Measurements from ENCODE around the gene SAMD7. TPM values are rescaled to one million over a fixed set of nuclear protein-coding genes. Genes with fewer than 3 reads are reported as not detected.

Gene SAMD7
- total RNA-seq, 1 donor from 2014 or later: not detected

GRCh38 chr3:169895072-169895471 lies 16.3 kb upstream of the SAMD7 start:
- TF ChIP-seq, protein P1, sequence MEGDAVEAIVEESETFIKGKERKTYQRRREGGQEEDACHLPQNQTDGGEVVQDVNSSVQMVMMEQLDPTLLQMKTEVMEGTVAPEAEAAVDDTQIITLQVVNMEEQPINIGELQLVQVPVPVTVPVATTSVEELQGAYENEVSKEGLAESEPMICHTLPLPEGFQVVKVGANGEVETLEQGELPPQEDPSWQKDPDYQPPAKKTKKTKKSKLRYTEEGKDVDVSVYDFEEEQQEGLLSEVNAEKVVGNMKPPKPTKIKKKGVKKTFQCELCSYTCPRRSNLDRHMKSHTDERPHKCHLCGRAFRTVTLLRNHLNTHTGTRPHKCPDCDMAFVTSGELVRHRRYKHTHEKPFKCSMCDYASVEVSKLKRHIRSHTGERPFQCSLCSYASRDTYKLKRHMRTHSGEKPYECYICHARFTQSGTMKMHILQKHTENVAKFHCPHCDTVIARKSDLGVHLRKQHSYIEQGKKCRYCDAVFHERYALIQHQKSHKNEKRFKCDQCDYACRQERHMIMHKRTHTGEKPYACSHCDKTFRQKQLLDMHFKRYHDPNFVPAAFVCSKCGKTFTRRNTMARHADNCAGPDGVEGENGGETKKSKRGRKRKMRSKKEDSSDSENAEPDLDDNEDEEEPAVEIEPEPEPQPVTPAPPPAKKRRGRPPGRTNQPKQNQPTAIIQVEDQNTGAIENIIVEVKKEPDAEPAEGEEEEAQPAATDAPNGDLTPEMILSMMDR (IDR thresholded peaks at IDR 0.05): no peak
- Mint-ChIP-seq H3K4me1 (ENCODE audit: low read depth) (no peaks in the 10 kb centered on the region), H3K9me3 (ENCODE audit: low read depth) (peaks cover 4% of the 10 kb centered on the region), H3K27me3 (ENCODE audit: low read depth) (no peaks in the 10 kb centered on the region), H3K27ac (ENCODE audit: unreplicated experiment) (no peak overlapping the region), H3K36me3 (ENCODE audit: low read depth) (no peaks in the 10 kb centered on the region), H3K4me3 (ENCODE audit: unreplicated experiment) (no peak overlapping the region)
- no peak for DNase-seq (ENCODE audit: low spot score)

DNA sequence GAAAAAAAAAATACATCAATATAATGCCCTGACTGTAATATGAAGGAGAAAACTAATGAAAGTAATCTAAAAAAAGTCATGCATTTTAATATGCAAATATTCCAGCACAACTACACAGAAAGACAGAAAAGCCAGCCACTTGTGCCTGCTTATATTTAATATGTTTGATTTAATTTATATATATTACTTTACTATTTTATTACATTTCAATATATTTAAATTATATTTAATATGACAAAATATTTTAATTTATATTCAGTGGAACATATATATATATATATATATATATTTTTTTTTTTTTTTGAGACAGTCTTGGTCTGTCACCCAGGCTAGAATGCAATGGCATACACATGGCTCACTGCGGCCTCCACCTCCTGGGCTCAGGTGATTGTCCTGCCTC lies 14.1 kb upstream of the SAMD7 start:
- TF ChIP-seq, protein P1 (IDR thresholded peaks at IDR 0.05): no peak
- peaks cover 18% of the 10 kb centered on the region for H3K9me3 Mint-ChIP-seq (ENCODE audit: low read depth)
- H3K27ac Mint-ChIP-seq (ENCODE audit: unreplicated experiment): no peak overlapping the region
- no peak overlapping the region for H3K4me3 Mint-ChIP-seq (ENCODE audit: unreplicated experiment)
- no peaks in the 10 kb centered on the region for H3K27me3 Mint-ChIP-seq (ENCODE audit: low read depth)
- H3K36me3 Mint-ChIP-seq (ENCODE audit: low read depth): peaks cover 7% of the 10 kb centered on the region
- no peaks in the 10 kb centered on the region for H3K4me1 Mint-ChIP-seq (ENCODE audit: low read depth)
- no peak for DNase-seq (ENCODE audit: low spot score)

DNA sequence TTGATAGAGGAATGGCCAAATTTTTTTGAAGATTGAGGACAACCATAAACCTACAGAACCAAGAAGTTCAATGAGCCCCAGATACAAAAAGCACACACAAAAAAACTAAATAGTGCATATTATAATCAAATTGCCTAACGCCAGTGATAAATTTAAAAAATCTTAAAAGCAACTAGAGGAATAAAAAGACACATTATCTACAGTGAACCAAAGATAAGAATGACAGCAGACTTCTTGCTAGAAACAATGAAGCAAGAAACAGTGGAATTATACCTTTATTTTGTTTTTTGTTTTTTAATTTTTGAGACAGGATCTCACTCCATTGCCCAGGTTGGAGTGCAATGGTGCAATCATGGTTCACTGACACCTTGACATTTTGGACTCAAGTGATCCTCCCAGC lies 9.9 kb upstream of the SAMD7 start:
- H3K27me3 Mint-ChIP-seq (ENCODE audit: low read depth): peaks cover 4% of the 10 kb centered on the region
- peaks cover 23% of the 10 kb centered on the region for H3K9me3 Mint-ChIP-seq (ENCODE audit: low read depth)
- DNase-seq (ENCODE audit: low spot score): no peak
- no peaks in the 10 kb centered on the region for H3K4me1 Mint-ChIP-seq (ENCODE audit: low read depth)
- no peak overlapping the region for H3K27ac Mint-ChIP-seq (ENCODE audit: unreplicated experiment)
- H3K4me3 Mint-ChIP-seq (ENCODE audit: unreplicated experiment): no peak overlapping the region
- TF ChIP-seq, protein P1 (IDR thresholded peaks at IDR 0.05): no peak
- peaks cover 7% of the 10 kb centered on the region for H3K36me3 Mint-ChIP-seq (ENCODE audit: low read depth)

GRCh38 chr3:169905404-169905803 lies 6.0 kb upstream of the SAMD7 start:
- Mint-ChIP-seq H3K4me1 (ENCODE audit: low read depth) (no peaks in the 10 kb centered on the region), H3K4me3 (ENCODE audit: unreplicated experiment) (no peak overlapping the region)

GRCh38 chr3:169907476-169907875 lies 3.9 kb upstream of the SAMD7 start:
- DNase-seq (ENCODE audit: low spot score): no peak
- no peaks in the 10 kb centered on the region for H3K36me3 Mint-ChIP-seq (ENCODE audit: low read depth)
- no peaks in the 10 kb centered on the region for H3K4me1 Mint-ChIP-seq (ENCODE audit: low read depth)
- H3K4me3 Mint-ChIP-seq (ENCODE audit: unreplicated experiment): no peak overlapping the region
- peaks cover 5% of the 10 kb centered on the region for H3K9me3 Mint-ChIP-seq (ENCODE audit: low read depth)
- H3K27ac Mint-ChIP-seq (ENCODE audit: unreplicated experiment): no peak overlapping the region
- H3K27me3 Mint-ChIP-seq (ENCODE audit: low read depth): peaks cover 8% of the 10 kb centered on the region
- TF ChIP-seq, protein P1 (IDR thresholded peaks at IDR 0.05): no peak

More at GRCh38 chr3:169905404-169905803, 6.0 kb upstream of the SAMD7 start:
- TF ChIP-seq, protein P1 (IDR thresholded peaks at IDR 0.05): no peak
- no peak for DNase-seq (ENCODE audit: low spot score)
- H3K27me3 Mint-ChIP-seq (ENCODE audit: low read depth): peaks cover 8% of the 10 kb centered on the region
- peaks cover 6% of the 10 kb centered on the region for H3K36me3 Mint-ChIP-seq (ENCODE audit: low read depth)
- peaks cover 17% of the 10 kb centered on the region for H3K9me3 Mint-ChIP-seq (ENCODE audit: low read depth)
- no peak overlapping the region for H3K27ac Mint-ChIP-seq (ENCODE audit: unreplicated experiment)

Measured in chondrocyte (in vitro differentiated cells).